ENCODE measurements around the gene HNRNPF. TPM values are rescaled to one million over a fixed set of nuclear protein-coding genes. Genes with fewer than 3 reads are reported as not detected.

The HNRNPF gene
- total RNA-seq, 1 experiment from 2014 or later: 333 TPM

GRCh38 chr10:43376046-43376635, 32.8 kb downstream of the HNRNPF start:
- no peak for TF ChIP-seq FOSL1 (IDR thresholded peaks at IDR 0.05; ENCODE audit: low read depth)
- no peak for TF ChIP-seq SP1 (IDR thresholded peaks at IDR 0.05; ENCODE audit: low read depth)
- no peak for TF ChIP-seq EZH2phosphoT487 (IDR thresholded peaks at IDR 0.05; ENCODE audit: borderline replicate concordance)
- TF ChIP-seq YY1 (IDR thresholded peaks at IDR 0.05; ENCODE audit: extremely low read depth, insufficient replicate concordance, low read depth, low read length): no peak
- TF ChIP-seq ZNF274 (IDR thresholded peaks at IDR 0.05; ENCODE audit: low read depth, low read length): no peak
- no peak for TF ChIP-seq CEBPB (IDR thresholded peaks at IDR 0.05; ENCODE audit: low read depth)
- no peak for TF ChIP-seq SRF (IDR thresholded peaks at IDR 0.05; ENCODE audit: low read depth)

GRCh38 chr10:43375401-43376020, 33.5 kb downstream of the HNRNPF start:
- H3K36me3 ChIP-seq (ENCODE audit: control insufficient read depth in 1 of 2, insufficient read depth in 2 of 2, low read length in 2 of 2): no peaks in the 10 kb centered on the region
- H3K27ac ChIP-seq (ENCODE audit: low read depth, low read length): no peak overlapping the region
- H3K79me2 ChIP-seq (ENCODE audit: insufficient read depth, low read length): no peaks in the 10 kb centered on the region
- DNase-seq (ENCODE audit: low read depth, low spot score) (no peak), ATAC-seq (no peak)
- H4K20me1 ChIP-seq (ENCODE audit: insufficient read depth): no peaks in the 10 kb centered on the region
- H3K9me2 ChIP-seq (ENCODE audit: insufficient read depth): no peaks in the 10 kb centered on the region
- CTCF ChIA-PET: no interaction called here
- H3K9ac ChIP-seq (ENCODE audit: low read length): no peak overlapping the region
- H3K27me3 ChIP-seq (ENCODE audit: insufficient read depth, low read length): no peaks in the 10 kb centered on the region
- RAD21 ChIA-PET (ENCODE audit: low non-redundant PET in 1 of 2, low total read pairs in 2 of 2, uncharacterized antibody in 2 of 2, unreplicated experiment in 2 of 2): no interaction called here
- H2AFZ ChIP-seq (ENCODE audit: low read depth, low read length, poor library complexity, severe bottlenecking): no peak overlapping the region
- peaks cover 10 to 19% of the 10 kb centered on the region in 2 experiments for H3K4me1 ChIP-seq (ENCODE audit: control insufficient read depth in 1 of 2, insufficient read depth in 2 of 2, low read length in 2 of 2)
- no peak overlapping the region for H3K4me3 ChIP-seq (replicated peaks in 1 of 2; ENCODE audit: low read depth in 1 of 2, low read length in 2 of 2)
- no TSS peak for BruUV-seq (replicated peaks)
- POLR2A ChIA-PET: no interaction called here
- intact Hi-C loops (cut with micrococcal nuclease): no loop called here
- H3K9me3 ChIP-seq (ENCODE audit: control insufficient read depth in 1 of 2, insufficient read depth in 1 of 2, low read depth in 1 of 2, low read length in 2 of 2): no peaks in the 10 kb centered on the region
- no peak overlapping the region for H3K4me2 ChIP-seq (ENCODE audit: low read length)
- TF ChIP-seq POLR2AphosphoS5 (IDR thresholded peaks at IDR 0.05; ENCODE audit: low read depth, low read length): no peak
- no peak for TF ChIP-seq SIN3A (IDR thresholded peaks at IDR 0.05; ENCODE audit: low read depth)
- TF ChIP-seq JUND (IDR thresholded peaks at IDR 0.05): no peak
- TF ChIP-seq ZFX (IDR thresholded peaks at IDR 0.05): no peak
- TF ChIP-seq FOSL1 (IDR thresholded peaks at IDR 0.05; ENCODE audit: low read depth): no peak
- no peak for TF ChIP-seq EZH2phosphoT487 (IDR thresholded peaks at IDR 0.05; ENCODE audit: borderline replicate concordance)
- no peak for TF ChIP-seq SP1 (IDR thresholded peaks at IDR 0.05; ENCODE audit: low read depth)
- TF ChIP-seq TCF7L2 (IDR thresholded peaks at IDR 0.05; ENCODE audit: borderline replicate concordance, extremely low read depth, insufficient read depth, insufficient read length): no peak
- TF ChIP-seq ELF1 (IDR thresholded peaks at IDR 0.05; ENCODE audit: borderline replicate concordance, low read depth): no peak
- TF ChIP-seq CEBPB (IDR thresholded peaks at IDR 0.05; ENCODE audit: low read depth): no peak
- no peak for TF ChIP-seq YY1 (IDR thresholded peaks at IDR 0.05; ENCODE audit: extremely low read depth, insufficient replicate concordance, low read depth, low read length)
- no peak for TF ChIP-seq ZNF274 (IDR thresholded peaks at IDR 0.05; ENCODE audit: low read depth, low read length)
- TF ChIP-seq SRF (IDR thresholded peaks at IDR 0.05; ENCODE audit: low read depth): no peak
- no peak for TF ChIP-seq CBX3 (IDR thresholded peaks at IDR 0.05; ENCODE audit: low read depth)
- no peak for TF ChIP-seq REST (IDR thresholded peaks at IDR 0.05; ENCODE audit: low read depth)

More at GRCh38 chr10:43376046-43376635, 32.8 kb downstream of the HNRNPF start:
- RAD21 ChIA-PET (ENCODE audit: low non-redundant PET in 1 of 2, low total read pairs in 2 of 2, uncharacterized antibody in 2 of 2, unreplicated experiment in 2 of 2): no interaction called here
- no TSS peak for BruUV-seq (replicated peaks)
- Histone ChIP-seq H3K4me1 (ENCODE audit: control insufficient read depth in 1 of 2, insufficient read depth in 2 of 2, low read length in 2 of 2) (peaks cover 10 to 19% of the 10 kb centered on the region in 2 experiments), H3K4me3 (replicated peaks in 1 of 2; ENCODE audit: low read depth in 1 of 2, low read length in 2 of 2) (no peak overlapping the region), H3K9ac (ENCODE audit: low read length) (no peak overlapping the region), H3K4me2 (ENCODE audit: low read length) (no peak overlapping the region), H3K27me3 (ENCODE audit: insufficient read depth, low read length) (no peaks in the 10 kb centered on the region), H2AFZ (ENCODE audit: low read depth, low read length, poor library complexity, severe bottlenecking) (no peak overlapping the region), H3K36me3 (ENCODE audit: control insufficient read depth in 1 of 2, insufficient read depth in 2 of 2, low read length in 2 of 2) (no peaks in the 10 kb centered on the region), H3K79me2 (ENCODE audit: insufficient read depth, low read length) (no peaks in the 10 kb centered on the region), H3K9me3 (ENCODE audit: control insufficient read depth in 1 of 2, insufficient read depth in 1 of 2, low read depth in 1 of 2, low read length in 2 of 2) (no peaks in the 10 kb centered on the region), H3K9me2 (ENCODE audit: insufficient read depth) (no peaks in the 10 kb centered on the region), H4K20me1 (ENCODE audit: insufficient read depth) (no peaks in the 10 kb centered on the region), H3K27ac (ENCODE audit: low read depth, low read length) (no peak overlapping the region)
- no peak for ATAC-seq
- CTCF ChIA-PET: no interaction called here
- POLR2A ChIA-PET: no interaction called here
- intact Hi-C loops (cut with micrococcal nuclease): no loop called here
- no peak for DNase-seq (ENCODE audit: low read depth, low spot score)
